Endothelial cell of umbilical vein (primary cell): ENCODE data around the gene PTPRT. TPM values are rescaled to one million over a fixed set of nuclear protein-coding genes. Genes with fewer than 3 reads are reported as not detected.

Source experiments
- BruUV-seq: library from RNA; stranded (reverse); fragments of 400-500 nt; replicated peaks from 2 replicates; lab custom pipeline; 2021; lab: Mats Ljungman, UMichigan
- CTCF ChIA-PET: fragments of 300-600, 350-600 bp; sonication (Branson Sonifier 250); formaldehyde crosslinking; loops from one replicate; lab custom pipeline; 2021; ENCODE audit warnings: antibody characterized with exemption, inconsistent platforms; lab: Charles Lee
- POLR2A ChIA-PET: fragments of 300-600, 350-600 bp; sonication (Branson Sonifier 250); formaldehyde crosslinking; loops from one replicate; lab custom pipeline; 2021; ENCODE audit warnings: antibody characterized with exemption, inconsistent platforms; lab: Charles Lee
- DNase-seq: peaks from one replicate; pipeline ENCODE4 v3.0.0-alpha.2; 2011; ENCODE audit warnings: low read depth, low spot score
- FAIRE-seq: peaks from 2 replicates; lab custom pipeline; 2011; peaks lifted over from hg19 to GRCh38; lab: Jason Lieb, UNC
- H2AFZ ChIP-seq: 2 replicates; pipeline ENCODE4 v1.6.0; 2012; ENCODE audit warnings: low read depth, low read length, control low read depth, inconsistent platforms
- H3K27ac ChIP-seq: 2 replicates; pipeline ENCODE4 v1.5.1; 2011; ENCODE audit warnings: low read depth, mild to moderate bottlenecking, control low read depth, low read length, moderate library complexity; ENCODE audit not compliant: insufficient read depth
- H3K27me3 ChIP-seq, 2 experiments: 2 replicates each; pipeline versions ENCODE4 v1.6.0 to v1.6.1; 2011; ENCODE audit warnings: low read length in 2 of 2, mixed read lengths in 1 of 2; ENCODE audit not compliant: control insufficient read depth in 2 of 2, insufficient read depth in 2 of 2
- H3K36me3 ChIP-seq, 2 experiments: 2 replicates in 1 of 2; 3 replicates in 1 of 2; pipeline ENCODE4 v1.5.1; 2011; ENCODE audit warnings: low read length in 2 of 2, mild to moderate bottlenecking in 1 of 2, moderate library complexity in 1 of 2; ENCODE audit not compliant: control insufficient read depth in 2 of 2, insufficient read depth in 2 of 2; ENCODE audit errors: extremely low read depth in 1 of 2
- H3K4me1 ChIP-seq: 3 replicates; pipeline ENCODE4 v1.5.1; 2011; ENCODE audit warnings: mild to moderate bottlenecking, low read length; ENCODE audit not compliant: control insufficient read depth, insufficient read depth; ENCODE audit errors: extremely low read depth
- H3K4me2 ChIP-seq: 2 replicates; pipeline ENCODE4 v1.6.1; 2011; ENCODE audit warnings: low read length, control low read depth, mixed read lengths; ENCODE audit not compliant: insufficient read depth
- H3K4me3 ChIP-seq, 3 experiments: fragments of 200-600 bp in 1 of 3; sonication (generic), shearing (Covaris generic) in 1 of 3; replicated peaks in 1 of 3; 2 replicates each; pipeline ENCODE4 v1.5.1; 2011 to 2016; ENCODE audit warnings: control low read depth in 3 of 3, low read length in 3 of 3, mild to moderate bottlenecking in 2 of 3, inconsistent platforms in 1 of 3, low read depth in 1 of 3, moderate library complexity in 1 of 3; ENCODE audit not compliant: insufficient read depth in 1 of 3
- H3K79me2 ChIP-seq: 2 replicates; pipeline ENCODE4 v1.6.0; 2012; ENCODE audit warnings: low read length, inconsistent platforms; ENCODE audit not compliant: control insufficient read depth, insufficient read depth
- H3K9ac ChIP-seq: replicated peaks from 2 replicates; pipeline ENCODE3; 2011; ENCODE audit warnings: low read length, control low read depth; ENCODE audit not compliant: insufficient read depth; ENCODE audit errors: extremely low read depth
- H3K9me1 ChIP-seq: replicated peaks from 3 replicates; pipeline ENCODE4 v1.6.0; 2011; ENCODE audit warnings: mild to moderate bottlenecking, low read length; ENCODE audit not compliant: control insufficient read depth, insufficient read depth; ENCODE audit errors: extremely low read depth
- H3K9me3 ChIP-seq: replicated peaks from 2 replicates; pipeline ENCODE4 v1.5.1; 2012; ENCODE audit warnings: low read length, inconsistent platforms; ENCODE audit not compliant: control insufficient read depth, insufficient read depth
- H4K20me1 ChIP-seq: replicated peaks from 2 replicates; pipeline ENCODE3; 2011; ENCODE audit warnings: mild to moderate bottlenecking, low read length; ENCODE audit not compliant: control insufficient read depth, insufficient read depth; ENCODE audit errors: extremely low read depth
- CTCF ChIP-seq, 2 donors: IDR thresholded peaks; 1 replicate in 1 of 2; 2 replicates in 1 of 2; pipeline ENCODE4 v1.5.1; 2011; ENCODE audit warnings: low read length in 2 of 2, mild to moderate bottlenecking in 2 of 2, moderate library complexity in 2 of 2, control low read depth in 1 of 2, inconsistent platforms in 1 of 2, low read depth in 1 of 2; ENCODE audit not compliant: insufficient read depth in 1 of 2; ENCODE audit errors: extremely low read depth in 1 of 2
- EZH2 ChIP-seq: IDR thresholded peaks from 2 replicates; pipeline ENCODE4 v1.6.1; 2012; ENCODE audit warnings: borderline replicate concordance, low read depth, mild to moderate bottlenecking, moderate library complexity, low read length, inconsistent platforms; ENCODE audit not compliant: severe bottlenecking
- GATA2 ChIP-seq: IDR thresholded peaks from 2 replicates; pipeline ENCODE4 v1.7.0; 2011; ENCODE audit warnings: low read depth, mild to moderate bottlenecking, moderate library complexity, mixed read lengths, low read length; ENCODE audit not compliant: insufficient read length, insufficient read depth
- JUN ChIP-seq: IDR thresholded peaks from 2 replicates; pipeline ENCODE4 v1.6.1; 2011; ENCODE audit warnings: borderline replicate concordance, low read depth; ENCODE audit not compliant: insufficient read length, insufficient read depth
- MAX ChIP-seq: IDR thresholded peaks from 2 replicates; pipeline ENCODE4 v1.6.1; 2011; ENCODE audit not compliant: insufficient read depth, insufficient read length
- MYC ChIP-seq: IDR thresholded peaks from one replicate; pipeline ENCODE4 v1.6.1; 2011; ENCODE audit warnings: mild to moderate bottlenecking, low read depth, low read length
- POLR2A ChIP-seq: IDR thresholded peaks from 2 replicates; pipeline ENCODE4 v1.6.1; 2012; ENCODE audit warnings: low read depth, mild to moderate bottlenecking, control low read depth, low read length
- POLR2AphosphoS5 ChIP-seq: IDR thresholded peaks from 2 replicates; pipeline ENCODE4 v1.6.1; 2012; ENCODE audit warnings: low read depth, mild to moderate bottlenecking, control low read depth, low read length, moderate library complexity; ENCODE audit not compliant: insufficient read depth
- dilution Hi-C: fragments of 300-500 bp; cut with MboI; formaldehyde crosslinking; loops from one replicate; pipeline ENCODE4 v1.15.0; 2019; ENCODE audit warnings: low sequenced_read_pairs; ENCODE audit not compliant: extremely low pct_ligation_motif_present
- intact Hi-C: fragments of 100-400 bp; cut with micrococcal nuclease; formaldehyde crosslinking; loops from one replicate; pipeline ENCODE4 v1.10.0; 2022
- polyA plus RNA-seq, 4 experiments: library from polyadenylated mRNA; depleted of rRNA in 3 of 4; stranded (reverse) in 3 of 4; unstranded in 1 of 4; fragments of >200 nt; gene quantifications; 2 replicates each; pipeline versions ENCODE4 v1.2.1 to v1.2.3, GENCODE V29; 2011 to 2012; ENCODE audit warnings: missing spikeins in 1 of 4
- total RNA-seq: library from RNA; stranded (reverse); gene quantifications from 2 replicates; pipeline ENCODE4 v1.2.3, GENCODE V29; 2021

Gene PTPRT
- total and polyA plus RNA-seq, 2 donors (not counting 3 experiments of a cell fraction or from before 2014, with no cell fraction given) = not detected

GRCh38 chr20:42063141-42063540 lies 1126.6 kb downstream of the PTPRT start:
- Histone ChIP-seq H3K9me3 (no peaks in the 10 kb centered on the region), H3K9me1 (no peaks in the 10 kb centered on the region), H3K9ac (no peak overlapping the region), H3K27me3 (no peaks in the 10 kb centered on the region), H3K4me2 (no peak overlapping the region), H3K36me3 (no peaks in the 10 kb centered on the region), H3K79me2 (no peaks in the 10 kb centered on the region), H2AFZ (no peak overlapping the region), H3K4me3 (no peak overlapping the region), H4K20me1 (no peaks in the 10 kb centered on the region), H3K27ac (no peak overlapping the region), H3K4me1 (no peaks in the 10 kb centered on the region)
- dilution Hi-C loops (no loop called here), intact Hi-C loops (no loop called here)
- ChIA-PET CTCF (no interaction called here), POLR2A (no interaction called here)
- no TSS peak for BruUV-seq
- TF ChIP-seq POLR2A = no peak
- DNase-seq (no peak), FAIRE-seq (no peak)

- H3K4me2 ChIP-seq = no peak overlapping the region
- no peak overlapping the region for H2AFZ ChIP-seq
- POLR2A ChIA-PET = no interaction called here
- TF ChIP-seq MYC = no peak
- TF ChIP-seq POLR2AphosphoS5 = no peak
- no peak for TF ChIP-seq CTCF (IDR thresholded peaks at IDR 0.05; ENCODE audit: extremely low read depth in 1 of 2, insufficient read depth in 1 of 2, low read depth in 1 of 2, low read length in 2 of 2)
- TF ChIP-seq JUN = no peak
- no peak for TF ChIP-seq POLR2A
- no peak for TF ChIP-seq GATA2
- TF ChIP-seq MAX = no peak
- TF ChIP-seq EZH2 = no peak
- DNase-seq (no peak), FAIRE-seq (no peak)
- no peaks in the 10 kb centered on the region for H3K4me1 ChIP-seq
- no peaks in the 10 kb centered on the region for H3K27me3 ChIP-seq
- dilution Hi-C loops = no loop called here
- no peaks in the 10 kb centered on the region for H3K79me2 ChIP-seq
- no peak overlapping the region for H3K27ac ChIP-seq
- peaks cover 3% of the 10 kb centered on the region for H3K9me3 ChIP-seq
- intact Hi-C loops = no loop called here
- no peak overlapping the region for H3K4me3 ChIP-seq
- no peaks in the 10 kb centered on the region for H4K20me1 ChIP-seq
- CTCF ChIA-PET = no interaction called here
- no TSS peak for BruUV-seq
- no peaks in the 10 kb centered on the region for H3K9me1 ChIP-seq
- H3K9ac ChIP-seq = no peak overlapping the region
- no peaks in the 10 kb centered on the region for H3K36me3 ChIP-seq
Observed at GRCh38 chr20:42053350-42053749, 1136.4 kb downstream of the PTPRT start.
